SK-N-SH (cell line): ENCODE results near the gene CHD9. TPM values are rescaled to one million over a fixed set of nuclear protein-coding genes. Genes with fewer than 3 reads are reported as not detected.

Source experiments
- CTCF ChIA-PET: fragments of 300-600, 350-600 bp; formaldehyde crosslinking; extraction: SDS; loops from one replicate; lab custom pipeline; 2021; lab: Yijun Ruan, JAX
- POLR2A ChIA-PET: fragments of 350-600 bp; sonication (Branson Sonifier 250); formaldehyde crosslinking; extraction: SDS; loops from one replicate; lab custom pipeline; 2020; ENCODE audit warnings: antibody characterized with exemption, inconsistent platforms; lab: Yijun Ruan, JAX
- DNase-seq: peaks from one replicate; pipeline ENCODE4 v3.0.0; 2012
- H2AFZ ChIP-seq: fragments of 200-600 bp; sonication (generic); 2 replicates; pipeline ENCODE4 v1.8.1; 2016; ENCODE audit warnings: antibody characterized with exemption, mild to moderate bottlenecking, low read depth
- H3F3A ChIP-seq: fragments of 200-600 bp; sonication (generic); replicated peaks from 2 replicates; pipeline ENCODE3; 2016; ENCODE audit warnings: antibody characterized with exemption, mild to moderate bottlenecking; ENCODE audit not compliant: insufficient read depth
- H3K27ac ChIP-seq, 2 experiments: fragments of 200-500 bp in 1 of 2; fragments of 200-600 bp in 1 of 2; sonication (Bioruptor generic) in 1 of 2; sonication (generic), shearing (Covaris generic) in 1 of 2; 2 replicates each; pipeline versions ENCODE4 v1.5.1 to v1.6.1; 2014 to 2016; ENCODE audit warnings: low read depth in 2 of 2, inconsistent platforms in 1 of 2, low read length in 1 of 2, mild to moderate bottlenecking in 1 of 2, mixed read lengths in 1 of 2
- H3K27me3 ChIP-seq: fragments of 200-600 bp; sonication (generic), shearing (Covaris generic); 2 replicates; pipeline ENCODE4 v1.6.1; 2016; ENCODE audit warnings: mixed run types; ENCODE audit not compliant: insufficient read depth
- H3K36me3 ChIP-seq, 2 experiments: fragments of 200-500 bp in 1 of 2; fragments of 200-600 bp in 1 of 2; sonication (Bioruptor generic) in 1 of 2; sonication (generic) in 1 of 2; replicated peaks in 1 of 2; 2 replicates each; pipeline versions ENCODE3 to v1.5.1; 2014 to 2016; ENCODE audit warnings: low read length in 1 of 2, mild to moderate bottlenecking in 1 of 2; ENCODE audit not compliant: insufficient read depth in 2 of 2, control insufficient read depth in 1 of 2
- H3K4me1 ChIP-seq, 2 experiments: fragments of 200-500 bp in 1 of 2; fragments of 200-600 bp in 1 of 2; sonication (Bioruptor generic) in 1 of 2; sonication (generic), shearing (Covaris generic) in 1 of 2; 2 replicates each; pipeline versions ENCODE4 v1.5.1 to v1.6.1; 2014 to 2016; ENCODE audit warnings: low read depth in 1 of 2, low read length in 1 of 2, mixed run types in 1 of 2; ENCODE audit not compliant: insufficient read depth in 2 of 2, control insufficient read depth in 1 of 2
- H3K4me2 ChIP-seq: fragments of 200-600 bp; sonication (generic), shearing (Covaris generic); 2 replicates; pipeline ENCODE4 v1.6.1; 2017; ENCODE audit warnings: mixed run types
- H3K4me3 ChIP-seq, 2 experiments: fragments of 200-500 bp in 1 of 2; fragments of 200-600 bp in 1 of 2; sonication (Bioruptor generic) in 1 of 2; sonication (generic), shearing (Covaris generic) in 1 of 2; 2 replicates each; pipeline versions ENCODE4 v1.5.1 to v1.8.1; 2014 to 2016; ENCODE audit warnings: low read depth in 2 of 2, inconsistent platforms in 1 of 2, low read length in 1 of 2, mild to moderate bottlenecking in 1 of 2, mixed read lengths in 1 of 2, moderate library complexity in 1 of 2
- H3K79me2 ChIP-seq: fragments of 200-600 bp; sonication (generic); 2 replicates; pipeline ENCODE4 v1.8.1; 2017; ENCODE audit warnings: mild to moderate bottlenecking; ENCODE audit not compliant: insufficient read depth
- H3K9ac ChIP-seq: fragments of 200-600 bp; sonication (generic); 2 replicates; pipeline ENCODE4 v1.6.1; 2017; ENCODE audit warnings: mixed run types
- H3K9me2 ChIP-seq: fragments of 200-600 bp; sonication (generic); 2 replicates; pipeline ENCODE4 v1.6.1; 2017; ENCODE audit warnings: mixed run types
- H3K9me3 ChIP-seq: fragments of 200-600 bp; sonication (generic); 2 replicates; pipeline ENCODE4 v1.6.1; 2017; ENCODE audit warnings: mixed run types, mild to moderate bottlenecking, moderate library complexity
- H4K20me1 ChIP-seq: fragments of 200-600 bp; sonication (generic); 2 replicates; pipeline ENCODE4 v1.6.1; 2017; ENCODE audit warnings: mild to moderate bottlenecking, mixed run types; ENCODE audit not compliant: insufficient read depth
- CHD2 ChIP-seq: fragments of 150-350 bp; IDR thresholded peaks from 2 replicates; pipeline ENCODE4 v1.6.1; 2018; ENCODE audit warnings: low read length; ENCODE audit not compliant: partially characterized antibody
- EZH2phosphoT487 ChIP-seq: fragments of 200-600 bp; sonication (generic); IDR thresholded peaks from 2 replicates; pipeline ENCODE4 v1.6.1; 2017; ENCODE audit warnings: low read depth, mixed run types, mild to moderate bottlenecking, antibody characterized with exemption, moderate library complexity, borderline replicate concordance
- FOSL2 ChIP-seq: IDR thresholded peaks from 2 replicates; pipeline ENCODE4 v1.4.0; 2012; ENCODE audit warnings: low read depth, mild to moderate bottlenecking, moderate library complexity, borderline replicate concordance
- FOXJ3 ChIP-seq: sonication (generic); formaldehyde crosslinking; IDR thresholded peaks from 2 replicates; pipeline ENCODE4 v1.5.1; 2020; ENCODE audit warnings: mild to moderate bottlenecking, missing genetic modification reagents
- IRF3 ChIP-seq: fragments of 150-350 bp; IDR thresholded peaks from 2 replicates; pipeline ENCODE4 v1.6.1; 2016; ENCODE audit warnings: mild to moderate bottlenecking, low read depth, low read length
- MAX ChIP-seq: IDR thresholded peaks from 2 replicates; pipeline ENCODE4 v1.4.0; 2012; ENCODE audit warnings: low read depth
- MXI1 ChIP-seq: IDR thresholded peaks from 2 replicates; pipeline ENCODE4 v1.6.1; 2012; ENCODE audit warnings: mild to moderate bottlenecking, low read depth, low read length, improper control_type of control experiment
- NFIC ChIP-seq: IDR thresholded peaks from 2 replicates; pipeline ENCODE4 v1.4.0; 2012; ENCODE audit warnings: borderline replicate concordance
- NRF1 ChIP-seq: IDR thresholded peaks from 2 replicates; pipeline ENCODE4 v1.6.1; 2012; ENCODE audit warnings: low read depth, mild to moderate bottlenecking, low read length
- POLR2AphosphoS5 ChIP-seq: IDR thresholded peaks from 2 replicates; pipeline ENCODE4 v1.6.1; 2012; ENCODE audit warnings: low read depth, low read length
- RAD21 ChIP-seq: IDR thresholded peaks from 2 replicates; pipeline ENCODE4 v1.6.1; 2012; ENCODE audit warnings: mild to moderate bottlenecking, low read length
- REST ChIP-seq: IDR thresholded peaks from 2 replicates; pipeline ENCODE4 v1.6.1; 2012; ENCODE audit warnings: mild to moderate bottlenecking, low read depth, low read length, moderate library complexity
- RXRA ChIP-seq: IDR thresholded peaks from 2 replicates; pipeline ENCODE4 v1.4.0; 2012; ENCODE audit warnings: low read depth, mild to moderate bottlenecking, borderline replicate concordance
- SIN3A ChIP-seq: IDR thresholded peaks from 2 replicates; pipeline ENCODE4 v1.6.1; 2012; ENCODE audit warnings: low read depth, mild to moderate bottlenecking, low read length, moderate library complexity, borderline replicate concordance
- SMC3 ChIP-seq: IDR thresholded peaks from 2 replicates; pipeline ENCODE4 v1.6.1; 2012; ENCODE audit warnings: low read depth, low read length, improper control_type of control experiment
- TAF1 ChIP-seq: IDR thresholded peaks from 2 replicates; pipeline ENCODE4 v1.6.1; 2012; ENCODE audit warnings: low read depth, mild to moderate bottlenecking, low read length, moderate library complexity, borderline replicate concordance
- USF1 ChIP-seq: IDR thresholded peaks from 2 replicates; pipeline ENCODE4 v1.4.0; 2012; ENCODE audit warnings: low read depth, borderline replicate concordance
- YY1 ChIP-seq: IDR thresholded peaks from 2 replicates; pipeline ENCODE4 v1.4.0; 2012; ENCODE audit warnings: low read depth, mild to moderate bottlenecking
- ZBTB33 ChIP-seq: IDR thresholded peaks from 2 replicates; pipeline ENCODE4 v1.4.0; 2012; ENCODE audit warnings: low read depth, borderline replicate concordance
- whole genome bisulfite sequencing: methylation state at CpG from one replicate; pipeline ENCODE4 v1.1.6; 2017; ENCODE audit warnings: low lambda C conversion rate; 5-methylcytosine and 5-hydroxymethylcytosine counted together
- polyA plus RNA-seq, 3 experiments: library from polyadenylated mRNA; depleted of rRNA; stranded (reverse); fragments of >200 nt; gene quantifications; 2 replicates each; pipeline ENCODE4 v1.2.3, GENCODE V29; 2012

Gene CHD9
- polyA plus RNA-seq, 1 of the 3 experiments (the other 2 are of a cell fraction) = 6.2 TPM

- peak overlapping the region; percentile 68 to 83 for H3K4me3 ChIP-seq
- peaks cover 25% of the 10 kb centered on the region for H3F3A ChIP-seq
- peaks cover 16% of the 10 kb centered on the region for H4K20me1 ChIP-seq
- H3K9ac ChIP-seq = peak overlapping the region; percentile 84
- CTCF ChIA-PET = interaction anchor here (0.8 to 2.6 kb wide), 15 partner anchors 9 to 374 kb away, joined by 3 to 24 read pairs (median 4); partner anchors contain the start of gene CHD9
- H3K36me3 ChIP-seq = peaks cover 4 to 8% of the 10 kb centered on the region in 2 experiments
- no peak for TF ChIP-seq NFIC
- TF ChIP-seq POLR2AphosphoS5 = peak; percentile 50
- TF ChIP-seq YY1 = peak; percentile 71
- TF ChIP-seq FOXJ3 (CRISPR knock-in tag) = no peak
- TF ChIP-seq SIN3A = no peak; the same call in 1 of the 2 replicates
- peak; percentile 31 for TF ChIP-seq CHD2
- TF ChIP-seq USF1 = no peak
- TF ChIP-seq MXI1 = peak; percentile 56
- TF ChIP-seq REST = no peak
- peak; percentile 58; the same call in 1 of the 2 replicates for TF ChIP-seq MAX
- peak; percentile 41; the same call in 1 of the 2 replicates for TF ChIP-seq TAF1
- 0 out of 2 replicates have a peak, but pooled peaks have one; percentile 15 for TF ChIP-seq IRF3
- peak; percentile 70 for TF ChIP-seq RAD21
- peak; percentile 48; the same call in 1 of the 2 replicates for TF ChIP-seq RXRA
- TF ChIP-seq EZH2phosphoT487 = no peak
- TF ChIP-seq ZBTB33 = no peak
- TF ChIP-seq NRF1 = peak; percentile 29; the same call in 1 of the 2 replicates
- TF ChIP-seq SMC3 = peak; percentile 71
- no peak for TF ChIP-seq FOSL2
- TF ChIP-seq, all 33 proteins: peak for 11
- H3K9me3 ChIP-seq = no peaks in the 10 kb centered on the region
- DNase-seq = peak; percentile 99
- H3K27me3 ChIP-seq = no peaks in the 10 kb centered on the region
- H2AFZ ChIP-seq = peak overlapping the region; percentile 72
- peaks cover 9 to 14% of the 10 kb centered on the region in 2 experiments; a peak in 3 of 4 replicates for H3K4me1 ChIP-seq
- no peaks in the 10 kb centered on the region for H3K9me2 ChIP-seq
- peak overlapping the region; percentile 96 for H3K4me2 ChIP-seq
- peaks cover 63% of the 10 kb centered on the region for H3K79me2 ChIP-seq
- H3K27ac ChIP-seq = peak overlapping the region; percentile 86 to 91
- 2% methylated on average over 28 of the region's 115 CpGs for WGBS
- POLR2A ChIA-PET = interaction anchor here (0.7 to 2.1 kb wide), 6 partner anchors 11 to 76 kb away, joined by 3 to 16 read pairs (median 5); partner anchors contain the start of gene CHD9
These were observed 75.6 kb downstream of the CHD9 start for GRCh38 chr16:53130159-53131049.
